ENCODE data around the gene VAMP8.
A peak's percentile ranks its signal among the peaks of the same experiment; 100 is the strongest.
"Not testable (repeated sequence)": the region's sequence is repeated elsewhere in the genome, so short reads cannot be mapped to it uniquely, and the experiment has no call there.

Gene VAMP8

DNA sequence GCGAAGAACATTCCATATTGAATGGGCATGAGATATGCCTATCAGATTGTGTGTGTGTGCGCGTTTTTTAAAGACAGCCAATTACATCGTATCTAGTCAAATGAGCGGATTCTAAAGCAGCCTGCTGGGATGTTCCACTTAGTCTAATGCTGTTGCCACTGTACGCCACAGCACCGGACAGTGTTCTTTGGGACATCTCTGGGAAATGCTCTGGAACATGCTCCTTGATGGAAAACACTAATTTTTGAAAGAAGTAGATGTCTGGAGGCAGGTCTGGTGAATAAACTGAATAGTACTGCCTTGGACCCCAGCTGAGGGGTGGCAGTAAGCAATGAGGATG is 28.7 kb downstream of the VAMP8 start:
- no peaks in the 10 kb centered on the region for H3K27me3 ChIP-seq (ENCODE audit: insufficient read depth, insufficient read length)
- no peaks in the 10 kb centered on the region for H3K4me1 ChIP-seq (ENCODE audit: insufficient read depth, insufficient read length)

DNA sequence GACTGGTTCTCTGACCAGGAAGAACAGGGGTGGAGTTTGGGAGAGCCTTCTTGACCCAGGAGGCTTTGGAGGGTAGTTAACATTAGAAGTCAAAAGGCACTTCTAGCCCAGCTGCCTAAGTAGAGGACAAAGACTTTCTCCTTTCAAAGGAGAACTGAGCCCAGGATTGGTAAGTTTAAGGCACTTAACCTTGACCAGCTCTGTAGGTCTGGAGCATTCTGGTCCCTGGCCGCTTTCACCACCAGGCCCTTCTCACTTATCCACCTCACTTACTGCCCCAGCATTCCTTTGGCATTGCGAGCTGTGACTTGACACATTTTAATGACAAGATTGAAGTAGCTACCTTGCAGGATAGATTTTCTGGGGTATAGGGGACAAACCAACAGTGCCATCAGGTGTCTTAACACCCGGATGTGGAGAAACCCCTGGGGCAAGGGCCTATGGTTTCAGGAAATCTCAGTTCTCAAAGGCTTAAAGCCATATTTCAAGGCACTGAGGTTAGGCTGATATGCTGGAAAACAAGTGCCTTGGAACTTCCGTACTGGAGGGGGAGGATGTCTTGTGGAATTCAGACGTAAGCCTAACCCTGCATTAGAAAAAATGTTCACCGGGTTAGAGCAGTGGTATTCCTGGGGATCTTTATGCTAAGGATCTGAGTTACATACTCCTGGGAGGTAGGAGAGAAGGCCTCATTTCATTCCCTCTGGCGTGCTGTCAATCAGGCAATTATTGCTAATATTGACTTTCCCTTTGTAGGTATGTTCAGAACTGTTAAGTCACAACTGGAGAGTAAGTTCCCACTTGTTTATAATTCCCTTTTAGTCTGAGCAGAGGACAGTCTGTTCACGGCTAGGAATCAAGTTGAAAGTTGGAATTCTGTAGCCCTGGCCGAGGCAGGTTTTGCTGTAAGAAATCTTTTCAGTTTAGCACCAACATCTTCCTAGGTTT is 30.2 kb downstream of the VAMP8 start:
- no peaks in the 10 kb centered on the region for H3K27me3 ChIP-seq (ENCODE audit: insufficient read depth, insufficient read length)

More for the DNA sequence above, 28.7 kb downstream of the VAMP8 start:
- H3K36me3 ChIP-seq (ENCODE audit: insufficient read depth, insufficient read length, low read length): peaks cover 42% of the 10 kb centered on the region
- DNase-seq (ENCODE audit: low read depth, low spot score): no peak
- H3K4me3 ChIP-seq (ENCODE audit: insufficient read length, low read depth): no peak overlapping the region
- TF ChIP-seq ZNF274 (IDR thresholded peaks at IDR 0.05; ENCODE audit: low read depth, low read length): no peak
- no peak overlapping the region for H3K9ac ChIP-seq (ENCODE audit: insufficient read length, low read depth)
- no peaks in the 10 kb centered on the region for H3K9me3 ChIP-seq (ENCODE audit: insufficient read depth, low read length)

DNA sequence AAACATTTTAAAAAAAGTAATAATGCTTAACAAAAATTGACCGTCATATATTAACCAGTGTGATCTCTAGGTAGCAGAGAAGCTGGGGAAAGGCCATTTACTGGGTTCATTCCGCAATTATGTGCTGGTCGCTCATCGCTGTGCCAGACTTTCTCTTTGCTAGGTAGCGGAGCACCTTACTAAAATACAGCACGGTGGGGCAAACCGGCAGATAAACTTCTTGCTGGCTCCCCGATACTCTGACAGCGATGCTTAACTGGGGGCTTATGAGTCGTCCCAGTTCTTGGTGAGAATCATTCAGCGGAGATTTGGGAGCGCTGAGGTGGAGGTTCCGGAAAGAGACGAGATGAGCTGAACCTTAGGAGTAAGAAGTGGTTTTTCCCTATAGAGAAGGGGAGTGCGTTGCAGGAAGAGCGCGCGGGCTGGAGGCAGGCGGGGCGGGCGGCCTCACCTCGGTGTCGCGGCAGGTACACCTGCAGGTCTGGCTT is 33.9 kb downstream of the VAMP8 start:
- no peak for DNase-seq (ENCODE audit: low read depth, low spot score)
- H3K36me3 ChIP-seq (ENCODE audit: insufficient read depth, insufficient read length, low read length): peaks cover 35% of the 10 kb centered on the region
- H3K9me3 ChIP-seq (ENCODE audit: insufficient read depth, low read length): no peaks in the 10 kb centered on the region
- no peak for TF ChIP-seq YY1 (IDR thresholded peaks at IDR 0.05; ENCODE audit: insufficient read depth, insufficient read length)
- TF ChIP-seq SUZ12 (IDR thresholded peaks at IDR 0.05; ENCODE audit: extremely low read depth, insufficient read depth, insufficient read length): no peak
- TF ChIP-seq ZNF274 (IDR thresholded peaks at IDR 0.05; ENCODE audit: low read depth, low read length): no peak
- H3K4me3 ChIP-seq (ENCODE audit: insufficient read length, low read depth): peak overlapping the region; percentile 78
- peak overlapping the region; percentile 81 for H3K9ac ChIP-seq (ENCODE audit: insufficient read length, low read depth)
- no peaks in the 10 kb centered on the region for H3K27me3 ChIP-seq (ENCODE audit: insufficient read depth, insufficient read length)
- H3K4me1 ChIP-seq (ENCODE audit: insufficient read depth, insufficient read length): no peaks in the 10 kb centered on the region

More for the DNA sequence above, 30.2 kb downstream of the VAMP8 start:
- H3K9ac ChIP-seq (ENCODE audit: insufficient read length, low read depth): no peak overlapping the region
- H3K4me3 ChIP-seq (ENCODE audit: insufficient read length, low read depth): no peak overlapping the region
- H3K9me3 ChIP-seq (ENCODE audit: insufficient read depth, low read length): no peaks in the 10 kb centered on the region
- no peak for TF ChIP-seq SUZ12 (IDR thresholded peaks at IDR 0.05; ENCODE audit: extremely low read depth, insufficient read depth, insufficient read length)
- no peak for TF ChIP-seq ZNF274 (IDR thresholded peaks at IDR 0.05; ENCODE audit: low read depth, low read length)
- no peak for TF ChIP-seq YY1 (IDR thresholded peaks at IDR 0.05; ENCODE audit: insufficient read depth, insufficient read length)
- H3K36me3 ChIP-seq (ENCODE audit: insufficient read depth, insufficient read length, low read length): peaks cover 41% of the 10 kb centered on the region
- H3K4me1 ChIP-seq (ENCODE audit: insufficient read depth, insufficient read length): no peaks in the 10 kb centered on the region
- DNase-seq (ENCODE audit: low read depth, low spot score): no peak

DNA sequence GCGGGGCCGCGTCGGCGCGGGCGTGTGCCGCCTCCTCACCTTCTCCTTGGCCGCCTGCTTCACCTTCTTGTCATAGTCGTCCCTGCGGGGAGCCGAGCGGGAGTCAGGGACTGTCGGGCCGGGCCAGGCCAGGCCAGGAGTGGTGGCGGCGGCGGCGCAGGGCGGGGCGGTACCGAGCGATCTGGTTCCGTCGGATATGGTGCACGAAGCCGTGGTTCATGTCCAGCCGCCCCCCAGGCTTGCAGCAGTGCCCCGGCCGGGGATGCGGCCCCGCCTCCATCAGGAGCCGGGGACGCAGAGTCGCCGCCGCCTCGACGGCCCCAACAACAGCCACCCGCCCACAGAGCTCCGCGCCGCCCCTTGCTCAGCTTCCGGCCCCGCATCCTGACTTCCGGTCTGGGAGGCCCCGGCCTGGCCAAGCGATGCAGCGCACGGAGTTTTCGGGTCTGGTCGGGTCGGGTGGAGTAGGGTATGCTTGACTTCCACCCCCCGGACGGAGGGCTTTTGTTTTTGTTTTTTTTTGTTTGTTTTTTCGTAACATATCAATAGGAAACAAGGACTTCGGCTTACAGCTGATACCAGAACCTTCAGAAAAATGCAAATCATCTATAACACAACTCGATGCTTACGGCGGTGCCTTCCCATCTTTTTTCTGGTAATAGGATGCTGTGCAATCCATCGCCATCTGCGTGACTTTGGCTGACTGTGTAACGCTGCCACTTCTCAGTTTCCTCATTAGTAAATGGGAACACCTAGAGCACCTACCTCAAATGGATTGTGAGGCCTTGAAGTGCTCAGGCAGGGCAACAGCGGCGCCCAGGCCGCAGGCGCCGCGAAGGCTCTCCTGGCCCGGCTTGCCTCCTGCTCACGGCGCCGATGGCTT is 34.6 kb downstream of the VAMP8 start, which contains the start of gene C2orf68:
Gene C2orf68 (minus strand): TSS at position 362 of the 883 bp plus-strand sequence. CDS start 82 bp downstream, at position 280.
- TF ChIP-seq SUZ12 (IDR thresholded peaks at IDR 0.05; ENCODE audit: extremely low read depth, insufficient read depth, insufficient read length) (no peak), YY1 (IDR thresholded peaks at IDR 0.05; ENCODE audit: insufficient read depth, insufficient read length) (no peak), ZNF274 (IDR thresholded peaks at IDR 0.05; ENCODE audit: low read depth, low read length) (no peak)
- Histone ChIP-seq H3K9ac (ENCODE audit: insufficient read length, low read depth) (peak within 1 kb of the TSS; percentile 81), H3K36me3 (ENCODE audit: insufficient read depth, insufficient read length, low read length) (peaks cover 29% of the 10 kb centered on the region), H3K4me1 (ENCODE audit: insufficient read depth, insufficient read length) (no peaks in the 10 kb centered on the region), H3K9me3 (ENCODE audit: insufficient read depth, low read length) (no peaks in the 10 kb centered on the region), H3K27me3 (ENCODE audit: insufficient read depth, insufficient read length) (no peaks in the 10 kb centered on the region), H3K4me3 (ENCODE audit: insufficient read length, low read depth) (peak within 1 kb of the TSS; percentile 78)
- DNase-seq (ENCODE audit: low read depth, low spot score): peak; percentile 91

DNA sequence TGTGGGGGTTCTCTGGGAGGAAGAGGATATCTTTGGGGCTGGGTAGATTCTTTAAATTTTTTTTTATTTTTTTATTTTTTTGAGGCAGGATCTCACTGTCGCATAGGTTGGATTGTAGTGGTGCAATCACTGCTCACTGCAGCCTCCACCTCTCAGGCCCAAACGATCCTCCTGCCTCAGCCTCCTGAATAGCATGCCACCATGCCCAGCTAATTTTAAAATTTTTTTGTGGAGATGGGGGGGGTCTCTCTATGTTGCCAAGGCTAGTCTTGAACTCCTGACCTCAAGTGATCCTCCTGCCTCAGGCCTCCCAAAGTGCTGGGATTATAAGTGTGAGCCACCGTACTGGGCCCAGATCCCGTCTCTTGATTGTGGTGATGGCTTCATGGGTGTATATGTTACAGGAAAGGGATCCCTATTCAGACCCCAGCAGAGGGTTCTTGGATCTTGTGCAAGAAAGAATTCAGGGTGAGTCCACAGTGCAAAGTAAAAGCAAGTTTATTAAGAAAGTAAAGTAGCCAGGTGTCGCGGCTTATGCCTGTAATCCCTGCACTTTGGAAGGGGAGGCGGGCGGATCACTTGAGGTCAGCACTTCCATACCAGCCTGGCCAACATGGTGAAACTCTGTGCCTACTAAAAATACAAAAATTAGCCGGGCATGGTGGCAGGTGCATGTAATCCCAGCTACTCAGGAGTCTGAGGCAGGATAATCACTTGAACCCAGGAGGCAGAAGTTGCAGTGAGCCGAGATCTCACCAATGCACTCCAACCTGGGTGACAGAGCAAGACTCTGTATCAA is 36.5 kb downstream of the VAMP8 start:
- DNase-seq (ENCODE audit: low read depth, low spot score): no peak
- no peaks in the 10 kb centered on the region for H3K27me3 ChIP-seq (ENCODE audit: insufficient read depth, insufficient read length)
- no peak overlapping the region for H3K4me3 ChIP-seq (ENCODE audit: insufficient read length, low read depth)
- H3K9ac ChIP-seq (ENCODE audit: insufficient read length, low read depth): no peak overlapping the region
- H3K4me1 ChIP-seq (ENCODE audit: insufficient read depth, insufficient read length): no peaks in the 10 kb centered on the region
- H3K9me3 ChIP-seq (ENCODE audit: insufficient read depth, low read length): no peaks in the 10 kb centered on the region
- TF ChIP-seq ZNF274 (IDR thresholded peaks at IDR 0.05; ENCODE audit: low read depth, low read length) (no peak), SUZ12 (IDR thresholded peaks at IDR 0.05; ENCODE audit: extremely low read depth, insufficient read depth, insufficient read length) (no peak), YY1 (IDR thresholded peaks at IDR 0.05; ENCODE audit: insufficient read depth, insufficient read length) (no peak)
- H3K36me3 ChIP-seq (ENCODE audit: insufficient read depth, insufficient read length, low read length): peaks cover 24% of the 10 kb centered on the region

DNA sequence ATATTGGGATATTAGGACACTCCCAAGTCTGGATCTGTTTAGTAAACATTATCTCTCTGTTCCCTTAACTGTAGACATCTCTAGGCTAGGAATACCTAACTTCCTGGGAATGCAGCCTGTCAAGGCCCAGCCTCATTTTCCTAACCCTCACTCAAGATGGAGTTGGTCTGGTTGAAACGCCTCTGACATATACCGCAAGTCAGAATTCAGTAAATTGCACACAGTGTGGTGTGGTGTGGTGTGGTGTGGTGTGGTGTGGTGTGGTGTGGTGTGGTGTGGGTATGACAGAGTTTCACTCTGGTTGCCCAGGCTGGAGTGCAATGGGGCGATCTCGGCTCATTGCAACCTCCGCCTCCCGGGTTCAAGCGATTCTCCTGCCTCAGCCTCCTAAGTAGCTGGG is 37.4 kb downstream of the VAMP8 start:
- H3K9ac ChIP-seq (ENCODE audit: insufficient read length, low read depth); H3K9me3 ChIP-seq (ENCODE audit: insufficient read depth, low read length); H3K4me1 ChIP-seq (ENCODE audit: insufficient read depth, insufficient read length); H3K4me3 ChIP-seq (ENCODE audit: insufficient read length, low read depth); H3K27me3 ChIP-seq (ENCODE audit: insufficient read depth, insufficient read length); DNase-seq (ENCODE audit: low read depth, low spot score): not testable (repeated sequence)
- peaks cover 25% of the 10 kb centered on the region for H3K36me3 ChIP-seq (ENCODE audit: insufficient read depth, insufficient read length, low read length)
